ENCODE data around the gene CFAP157. TPM values are rescaled to one million over a fixed set of nuclear protein-coding genes. Genes with fewer than 3 reads are reported as not detected.

The CFAP157 gene
- total and polyA plus RNA-seq, 9 donors, result 0.22 to 99.0 (median 3.5) TPM

- no peak overlapping the region for H3K27ac ChIP-seq
- no peak for DNase-seq
- 81 to 92% (median 89%) methylated on average over 5 of the region's 5 CpGs for WGBS, 3 donors
- H3K36me3 ChIP-seq, result no peaks in the 10 kb centered on the region
- no peaks in the 10 kb centered on the region for H3K4me1 ChIP-seq (ENCODE audit: insufficient read depth)
- no peak overlapping the region for H3K4me3 ChIP-seq
- intact Hi-C loops (cut with DNase I), result no loop called here
- TF ChIP-seq CTCF (IDR thresholded peaks at IDR 0.05), result no peak
- no peaks in the 10 kb centered on the region for H3K27me3 ChIP-seq
- H3K9me3 ChIP-seq, result no peaks in the 10 kb centered on the region
Measured at GRCh38 chr9:127758843-127759242, 52.1 kb downstream of the CFAP157 start.

GRCh38 chr9:127761061-127761460 lies 54.3 kb downstream of the CFAP157 start:
- Histone ChIP-seq H3K4me3 (no peak overlapping the region), H3K4me1 (ENCODE audit: insufficient read depth) (no peaks in the 10 kb centered on the region), H3K36me3 (no peaks in the 10 kb centered on the region), H3K27ac (no peak overlapping the region), H3K27me3 (no peaks in the 10 kb centered on the region), H3K9me3 (no peaks in the 10 kb centered on the region)
- DNase-seq, result no peak
- TF ChIP-seq POLR2A (IDR thresholded peaks at IDR 0.05), result no peak
- no peak for TF ChIP-seq EP300 (IDR thresholded peaks at IDR 0.05)
- TF ChIP-seq CTCF (IDR thresholded peaks at IDR 0.05), result no peak
- intact Hi-C loops (cut with DNase I), result no loop called here
- 84 to 93% (median 88%) methylated on average over 5 of the region's 5 CpGs for WGBS, 3 donors

- no peak overlapping the region for H3K27ac ChIP-seq
- intact Hi-C loops (cut with DNase I), result no loop called here
- H3K9me3 ChIP-seq, result no peaks in the 10 kb centered on the region
- DNase-seq, result no peak
- no peaks in the 10 kb centered on the region for H3K4me1 ChIP-seq (ENCODE audit: insufficient read depth)
- no peaks in the 10 kb centered on the region for H3K36me3 ChIP-seq
- no peak overlapping the region for H3K4me3 ChIP-seq
- 54 to 66% (median 56%) methylated on average over 5 of the region's 5 CpGs for WGBS, 3 donors
- TF ChIP-seq CTCF (IDR thresholded peaks at IDR 0.05) (no peak), POLR2A (IDR thresholded peaks at IDR 0.05) (no peak), EP300 (IDR thresholded peaks at IDR 0.05) (no peak)
- H3K27me3 ChIP-seq, result no peaks in the 10 kb centered on the region
Measured at GRCh38 chr9:127761491-127761956, 54.7 kb downstream of the CFAP157 start.

- DNase-seq, result no peak
- intact Hi-C loops (cut with DNase I), result no loop called here
- 59 to 66% (median 62%) methylated on average over 16 of the region's 16 CpGs for WGBS, 3 donors
- no peaks in the 10 kb centered on the region for H3K27me3 ChIP-seq
- TF ChIP-seq POLR2A (IDR thresholded peaks at IDR 0.05) (no peak), CTCF (IDR thresholded peaks at IDR 0.05) (no peak)
- H3K9me3 ChIP-seq, result no peaks in the 10 kb centered on the region
- H3K27ac ChIP-seq, result no peak overlapping the region
- H3K36me3 ChIP-seq, result no peaks in the 10 kb centered on the region
- no peak overlapping the region for H3K4me3 ChIP-seq
- no peaks in the 10 kb centered on the region for H3K4me1 ChIP-seq (ENCODE audit: insufficient read depth)
Measured at GRCh38 chr9:127762111-127762676, 55.4 kb downstream of the CFAP157 start.
